K562 (cell line): ENCODE measurements around the gene TP73.

Experiments used
- ELF4 ChIP-seq: fragments of 450-650 bp; formaldehyde crosslinking; IDR thresholded peaks from 2 replicates; pipeline ENCODE4 v1.4.0; 2022; ENCODE audit warnings: missing genetic modification characterization
- LEF1 ChIP-seq: fragments of 450-650 bp; IDR thresholded peaks from 2 replicates; pipeline ENCODE4 v1.6.1; 2016; ENCODE audit warnings: mild to moderate bottlenecking
- NR2C1 ChIP-seq, 2 experiments: fragments of 450-650 bp; IDR thresholded peaks; 2 replicates each; pipeline ENCODE4 v1.6.1; 2017; ENCODE audit warnings: mild to moderate bottlenecking in 2 of 2, antibody characterized with exemption in 1 of 2, inconsistent platforms in 1 of 2, missing compliant biosample characterization in 1 of 2, missing genetic modification characterization in 1 of 2
- POLR2A ChIP-seq: fragments of 450-650 bp; conservative IDR thresholded peaks from 2 replicates; pipeline ENCODE4 v1.6.1; 2016
- ZSCAN29 ChIP-seq: fragments of 450-650 bp; IDR thresholded peaks from 2 replicates; pipeline ENCODE4 v1.6.1; 2017
- TF ChIP-seq, protein P1 (sequence below), 3 experiments: IDR thresholded peaks in 2 of 3; conservative IDR thresholded peaks in 1 of 3; 2 replicates each; pipeline ENCODE4 v1.5.1; 2011 to 2012; ENCODE audit warnings: low read length in 3 of 3, mild to moderate bottlenecking in 3 of 3, control low read depth in 2 of 3, improper control_type of control experiment in 1 of 3, inconsistent platforms in 1 of 3, low read depth in 1 of 3, mixed read lengths in 1 of 3, moderate library complexity in 1 of 3; ENCODE audit not compliant: insufficient read depth in 2 of 3

DNA sequence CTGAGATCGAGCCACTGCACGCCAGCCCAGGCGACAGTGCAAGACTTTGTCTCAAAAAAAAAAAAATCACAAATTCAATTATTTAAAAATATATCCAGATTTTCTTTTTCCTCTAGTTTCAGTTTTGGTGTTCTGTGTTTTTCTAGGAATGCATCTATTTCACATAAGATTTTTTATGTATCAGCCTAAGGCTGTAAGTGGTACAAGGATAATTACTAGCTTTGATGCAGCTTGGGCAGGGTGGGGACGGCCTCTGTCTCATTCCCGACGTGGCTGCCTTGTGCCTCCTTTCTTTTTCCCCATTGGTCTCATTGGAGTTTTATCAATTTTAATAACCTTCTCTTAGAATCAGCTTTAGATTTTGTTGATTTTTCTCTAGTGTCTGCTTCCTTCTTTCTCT, 106.8 kb downstream of the TP73 start:
- TF ChIP-seq POLR2A (no peak), ELF4 (CRISPR knock-in tag) (no peak), LEF1 (no peak), NR2C1 (IDR thresholded peaks at IDR 0.05) (no peak), NR2C1 (tag; IDR thresholded peaks at IDR 0.05) (no peak), ZSCAN29 (no peak)
- TF ChIP-seq, protein P1, sequence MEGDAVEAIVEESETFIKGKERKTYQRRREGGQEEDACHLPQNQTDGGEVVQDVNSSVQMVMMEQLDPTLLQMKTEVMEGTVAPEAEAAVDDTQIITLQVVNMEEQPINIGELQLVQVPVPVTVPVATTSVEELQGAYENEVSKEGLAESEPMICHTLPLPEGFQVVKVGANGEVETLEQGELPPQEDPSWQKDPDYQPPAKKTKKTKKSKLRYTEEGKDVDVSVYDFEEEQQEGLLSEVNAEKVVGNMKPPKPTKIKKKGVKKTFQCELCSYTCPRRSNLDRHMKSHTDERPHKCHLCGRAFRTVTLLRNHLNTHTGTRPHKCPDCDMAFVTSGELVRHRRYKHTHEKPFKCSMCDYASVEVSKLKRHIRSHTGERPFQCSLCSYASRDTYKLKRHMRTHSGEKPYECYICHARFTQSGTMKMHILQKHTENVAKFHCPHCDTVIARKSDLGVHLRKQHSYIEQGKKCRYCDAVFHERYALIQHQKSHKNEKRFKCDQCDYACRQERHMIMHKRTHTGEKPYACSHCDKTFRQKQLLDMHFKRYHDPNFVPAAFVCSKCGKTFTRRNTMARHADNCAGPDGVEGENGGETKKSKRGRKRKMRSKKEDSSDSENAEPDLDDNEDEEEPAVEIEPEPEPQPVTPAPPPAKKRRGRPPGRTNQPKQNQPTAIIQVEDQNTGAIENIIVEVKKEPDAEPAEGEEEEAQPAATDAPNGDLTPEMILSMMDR (IDR thresholded peaks at IDR 0.05 in 2 of 3, conservative IDR thresholded peaks at IDR 0.05 in 1 of 3; ENCODE audit: insufficient read depth in 2 of 3, low read depth in 1 of 3, low read length in 3 of 3): no peak
